Chondrocyte (in vitro differentiated cells): Measurements from ENCODE around the gene RAB8A. TPM values are rescaled to one million over a fixed set of nuclear protein-coding genes. Genes with fewer than 3 reads are reported as not detected.
A peak's percentile ranks its signal among the peaks of the same experiment; 100 is the strongest.

Source experiments
- DNase-seq: peaks from one replicate; pipeline ENCODE4 v3.0.0; 2021; ENCODE audit warnings: mixed read lengths, low spot score
- H3K27ac Mint-ChIP-seq: one replicate; pipeline ENCODE4 v1.8.0; 2021; ENCODE audit warnings: mild to moderate bottlenecking, moderate library complexity, mixed read lengths; ENCODE audit not compliant: unreplicated experiment
- H3K27me3 Mint-ChIP-seq: 2 replicates; pipeline ENCODE4 v1.8.0; 2021; ENCODE audit warnings: low read depth, mixed read lengths
- H3K36me3 Mint-ChIP-seq: 2 replicates; pipeline ENCODE4 v1.8.0; 2021; ENCODE audit warnings: low read depth, mixed read lengths
- H3K4me1 Mint-ChIP-seq: 2 replicates; pipeline ENCODE4 v1.8.0; 2021; ENCODE audit warnings: low read depth, mild to moderate bottlenecking, mixed read lengths
- H3K4me3 Mint-ChIP-seq: one replicate; pipeline ENCODE4 v1.8.0; 2021; ENCODE audit warnings: mild to moderate bottlenecking, moderate library complexity, mixed read lengths; ENCODE audit not compliant: unreplicated experiment
- H3K9me3 Mint-ChIP-seq: 2 replicates; pipeline ENCODE4 v1.8.0; 2021; ENCODE audit warnings: low read depth, mixed read lengths
- total RNA-seq: library from RNA; stranded (reverse); gene quantifications from 3 replicates; pipeline ENCODE4 v1.2.1, GENCODE V29; 2021
- TF ChIP-seq, protein P1 (sequence below): fragments of 200-600 bp; sonication (generic); IDR thresholded peaks from 2 replicates; pipeline ENCODE4 v1.5.0; 2021; ENCODE audit warnings: antibody characterized with exemption, mild to moderate bottlenecking, moderate library complexity

RAB8A gene
- total RNA-seq, 1 donor from 2014 or later, result 65.5 TPM

DNA sequence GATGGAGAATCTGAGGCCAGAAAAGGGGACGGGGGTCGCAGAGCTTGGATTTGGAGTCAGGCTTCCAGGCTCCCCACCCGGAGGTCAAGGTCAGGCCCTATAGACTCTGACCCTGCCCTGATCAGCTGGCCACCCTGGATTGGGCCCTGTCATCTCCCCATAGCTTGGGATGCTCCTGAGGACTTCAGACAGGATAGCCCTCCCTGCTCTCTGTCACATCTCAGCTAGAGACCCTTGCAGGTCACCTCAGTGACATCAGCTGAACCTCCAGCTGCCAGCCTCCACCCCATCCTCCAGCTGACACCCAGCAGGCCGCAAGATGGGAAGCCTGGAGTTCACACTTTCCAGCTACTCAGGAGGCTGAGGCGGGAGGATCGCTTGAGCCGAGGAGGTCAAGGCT is 38.2 kb upstream of the RAB8A start:
- Mint-ChIP-seq H3K27me3 (no peaks in the 10 kb centered on the region), H3K27ac (peak overlapping the region; percentile 91), H3K9me3 (no peaks in the 10 kb centered on the region), H3K36me3 (peaks cover 10% of the 10 kb centered on the region), H3K4me3 (no peak overlapping the region), H3K4me1 (peaks cover 35% of the 10 kb centered on the region)
- peak; percentile 57 for DNase-seq
- TF ChIP-seq, protein P1, sequence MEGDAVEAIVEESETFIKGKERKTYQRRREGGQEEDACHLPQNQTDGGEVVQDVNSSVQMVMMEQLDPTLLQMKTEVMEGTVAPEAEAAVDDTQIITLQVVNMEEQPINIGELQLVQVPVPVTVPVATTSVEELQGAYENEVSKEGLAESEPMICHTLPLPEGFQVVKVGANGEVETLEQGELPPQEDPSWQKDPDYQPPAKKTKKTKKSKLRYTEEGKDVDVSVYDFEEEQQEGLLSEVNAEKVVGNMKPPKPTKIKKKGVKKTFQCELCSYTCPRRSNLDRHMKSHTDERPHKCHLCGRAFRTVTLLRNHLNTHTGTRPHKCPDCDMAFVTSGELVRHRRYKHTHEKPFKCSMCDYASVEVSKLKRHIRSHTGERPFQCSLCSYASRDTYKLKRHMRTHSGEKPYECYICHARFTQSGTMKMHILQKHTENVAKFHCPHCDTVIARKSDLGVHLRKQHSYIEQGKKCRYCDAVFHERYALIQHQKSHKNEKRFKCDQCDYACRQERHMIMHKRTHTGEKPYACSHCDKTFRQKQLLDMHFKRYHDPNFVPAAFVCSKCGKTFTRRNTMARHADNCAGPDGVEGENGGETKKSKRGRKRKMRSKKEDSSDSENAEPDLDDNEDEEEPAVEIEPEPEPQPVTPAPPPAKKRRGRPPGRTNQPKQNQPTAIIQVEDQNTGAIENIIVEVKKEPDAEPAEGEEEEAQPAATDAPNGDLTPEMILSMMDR, result no peak

DNA sequence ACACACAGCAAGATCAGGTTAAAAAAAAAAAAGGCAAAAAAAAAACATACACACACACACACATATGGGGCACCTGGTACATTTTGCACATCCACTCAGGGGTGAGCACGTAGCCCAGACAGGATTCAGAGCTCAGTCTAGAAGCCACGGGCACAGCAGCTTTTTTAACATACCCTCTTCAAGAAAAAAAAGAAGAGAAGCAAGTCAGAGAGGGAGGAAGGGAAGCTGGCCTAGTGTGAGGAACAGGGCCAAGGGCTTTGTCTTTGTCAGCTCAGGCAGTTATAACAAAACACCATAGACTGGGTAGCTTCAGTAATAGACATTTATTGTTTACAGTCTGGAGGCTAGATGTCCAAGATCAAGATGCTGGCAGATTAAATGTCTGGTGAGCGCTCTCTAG is 37.7 kb upstream of the RAB8A start:
- Mint-ChIP-seq H3K9me3 (no peaks in the 10 kb centered on the region), H3K27me3 (no peaks in the 10 kb centered on the region), H3K4me3 (no peak overlapping the region), H3K27ac (peak overlapping the region; percentile 91), H3K36me3 (peaks cover 14% of the 10 kb centered on the region), H3K4me1 (peaks cover 38% of the 10 kb centered on the region)
- DNase-seq, result no peak
- TF ChIP-seq, protein P1, result no peak

DNA sequence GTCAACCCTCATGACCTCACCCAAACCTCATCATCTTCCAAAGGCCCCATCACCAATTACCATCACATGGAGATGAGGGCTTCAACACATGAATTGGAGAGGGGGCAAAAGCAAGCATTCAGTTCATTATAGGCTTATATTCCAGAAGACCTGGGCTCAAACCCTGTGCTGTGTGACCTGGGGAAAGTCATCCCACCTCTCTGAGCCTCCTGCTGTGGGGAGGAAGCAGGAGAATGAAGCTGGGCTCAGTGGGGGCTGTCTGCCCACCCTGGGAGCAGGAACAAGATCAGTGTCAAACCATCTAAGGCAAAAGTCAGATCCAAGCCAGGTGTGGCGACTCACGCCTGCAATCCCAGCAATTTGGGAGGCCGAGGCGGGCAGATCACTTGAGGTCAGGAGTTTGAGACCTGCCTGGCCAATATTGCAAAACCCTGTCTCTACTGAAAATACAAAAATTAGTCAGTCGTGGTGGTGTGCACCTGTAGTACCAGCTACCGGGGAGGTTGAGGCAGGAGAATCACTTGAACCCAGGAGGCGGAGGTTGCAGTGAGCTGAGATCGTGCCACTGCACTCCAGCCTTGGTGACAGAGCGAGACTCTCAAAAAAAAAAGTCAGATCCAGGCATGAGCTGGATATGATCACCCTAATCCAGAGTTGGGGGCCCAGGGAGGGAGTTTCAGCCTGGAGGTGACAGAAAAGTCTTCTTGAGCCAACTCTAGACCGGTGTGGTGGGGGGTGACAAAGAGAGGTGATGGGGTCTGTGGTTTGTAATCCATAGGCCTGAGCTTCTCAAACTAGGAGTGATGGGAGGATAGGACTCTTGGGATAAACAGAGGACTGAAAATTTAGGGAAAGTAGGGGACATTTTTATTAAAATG is 37.0 kb upstream of the RAB8A start:
- peaks cover 45% of the 10 kb centered on the region for H3K4me1 Mint-ChIP-seq
- H3K4me3 Mint-ChIP-seq, result peak overlapping the region; percentile 97

DNA sequence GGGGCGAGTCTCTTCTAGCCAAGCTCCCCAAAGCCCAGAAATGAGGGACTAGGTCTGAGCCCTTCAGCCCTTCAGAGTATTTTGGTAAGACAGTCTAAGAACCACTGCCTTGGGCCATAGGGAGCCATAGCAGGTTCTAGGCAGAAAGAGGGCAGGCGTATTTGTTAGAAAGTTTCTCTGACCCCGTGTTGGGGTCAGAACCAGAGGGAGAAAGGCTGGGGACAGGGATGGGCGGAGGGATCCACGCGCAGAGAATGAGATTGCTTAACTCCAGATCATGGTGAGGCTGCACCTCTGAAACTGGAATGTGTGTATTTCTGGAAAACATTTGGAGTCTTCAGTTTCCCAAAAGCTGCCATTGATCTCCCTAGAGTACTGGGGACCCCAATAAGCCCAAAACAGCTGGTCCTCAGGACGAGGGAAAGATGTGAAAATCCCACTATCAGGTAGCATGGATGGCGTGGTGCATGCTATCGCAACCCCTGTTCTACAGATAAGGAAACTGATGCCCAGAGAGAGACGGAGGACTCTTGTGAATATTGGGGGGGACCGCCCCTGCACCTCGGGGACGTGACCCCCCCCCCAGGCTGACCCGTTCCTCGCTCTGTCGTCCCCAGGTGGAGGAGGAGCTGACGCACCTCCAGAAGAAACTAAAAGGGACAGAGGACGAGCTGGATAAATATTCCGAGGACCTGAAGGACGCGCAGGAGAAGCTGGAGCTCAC is 36.1 kb upstream of the RAB8A start:
- Mint-ChIP-seq H3K36me3 (peaks cover 14% of the 10 kb centered on the region), H3K9me3 (no peaks in the 10 kb centered on the region), H3K4me1 (peaks cover 54% of the 10 kb centered on the region), H3K4me3 (peak overlapping the region; percentile 97), H3K27me3 (no peaks in the 10 kb centered on the region), H3K27ac (peak overlapping the region; percentile 91)
- no peak for DNase-seq
- TF ChIP-seq, protein P1, result no peak

More for the DNA sequence above, 37.0 kb upstream of the RAB8A start:
- H3K27ac Mint-ChIP-seq, result peak overlapping the region; percentile 91
- TF ChIP-seq, protein P1, result no peak
- no peaks in the 10 kb centered on the region for H3K9me3 Mint-ChIP-seq
- peaks cover 14% of the 10 kb centered on the region for H3K36me3 Mint-ChIP-seq
- H3K27me3 Mint-ChIP-seq, result no peaks in the 10 kb centered on the region
- DNase-seq, result peak; percentile 50

DNA sequence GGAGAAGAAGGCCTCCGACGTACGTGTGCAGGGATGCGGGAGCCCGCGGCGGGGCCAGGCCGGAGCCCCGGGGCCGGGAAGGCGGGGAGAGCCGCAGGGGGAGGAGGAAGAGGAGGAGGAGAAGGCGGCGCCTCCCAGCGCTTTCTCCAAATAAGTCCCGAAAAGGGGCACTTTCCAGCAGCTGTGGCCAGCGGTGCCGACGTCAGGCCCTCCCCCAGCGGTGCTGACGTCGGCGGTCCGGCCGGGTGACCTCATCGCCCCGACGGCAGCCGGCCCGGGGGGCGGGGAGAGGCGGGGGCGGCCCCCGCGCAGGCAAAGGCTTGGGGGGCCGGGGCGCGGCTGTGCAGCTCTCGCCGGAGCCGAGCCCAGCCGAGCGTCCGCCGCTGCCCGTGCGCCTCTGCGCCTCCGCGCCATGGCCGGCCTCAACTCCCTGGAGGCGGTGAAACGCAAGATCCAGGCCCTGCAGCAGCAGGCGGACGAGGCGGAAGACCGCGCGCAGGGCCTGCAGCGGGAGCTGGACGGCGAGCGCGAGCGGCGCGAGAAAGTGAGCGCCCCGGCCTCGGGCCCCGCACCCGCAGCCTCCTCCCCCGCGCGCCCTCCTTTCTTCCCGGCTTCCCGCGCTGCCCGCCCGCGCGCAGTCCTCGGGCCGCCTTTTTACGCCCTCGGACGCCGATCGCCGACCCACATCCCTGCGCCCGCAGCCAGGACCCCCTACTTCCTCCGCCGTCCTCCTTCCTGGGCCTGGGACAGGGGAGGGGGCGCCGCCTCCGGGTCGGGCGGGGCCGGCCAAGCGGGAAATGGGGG is 35.3 kb upstream of the RAB8A start, which contains the start of gene TPM4:
TPM4 (plus strand) TSS at position 342 of the 804 bp plus-strand sequence; CDS start at position 413, 71 bp downstream.
- Mint-ChIP-seq H3K27ac (peak within 1 kb of the TSS; percentile 99), H3K4me1 (peaks cover 61% of the 10 kb centered on the region), H3K36me3 (peaks cover 15% of the 10 kb centered on the region), H3K27me3 (no peaks in the 10 kb centered on the region), H3K4me3 (peak within 1 kb of the TSS; percentile 97), H3K9me3 (no peaks in the 10 kb centered on the region)
- peak; percentile 97 for DNase-seq
- TF ChIP-seq, protein P1, result no peak
